H1 (cell line): Measurements from ENCODE around the gene RTN4RL1. TPM values are rescaled to one million over a fixed set of nuclear protein-coding genes. Genes with fewer than 3 reads are reported as not detected.

Source experiments
- CTCF ChIA-PET: fragments of 300-600 bp; sonication (Branson Sonifier 250); formaldehyde crosslinking; loops from one replicate; lab custom pipeline; 2021; ENCODE audit not compliant: partially characterized antibody; lab: Charles Lee
- POLR2A ChIA-PET: fragments of 300-600 bp; sonication (Branson Sonifier 250); formaldehyde crosslinking; loops from one replicate; lab custom pipeline; 2021; ENCODE audit warnings: inconsistent platforms; ENCODE audit not compliant: partially characterized antibody; lab: Charles Lee
- DNase-seq, 2 experiments: peaks; one replicate each; pipeline versions ENCODE4 v3.0.0 to v3.0.0-alpha.2; 2010 to 2022; ENCODE audit warnings: low spot score in 2 of 2, low read depth in 1 of 2, mixed read lengths in 1 of 2
- FAIRE-seq: peaks from 2 replicates; lab custom pipeline; 2011; peaks lifted over from hg19 to GRCh38; lab: Jason Lieb, UNC
- H2AFZ ChIP-seq: 2 replicates; pipeline ENCODE4 v1.8.1; 2012; ENCODE audit warnings: low read length, inconsistent platforms
- H2AK5ac ChIP-seq: 2 replicates; pipeline ENCODE4 v1.6.1; 2013; ENCODE audit warnings: low read depth, low read length
- H2BK120ac ChIP-seq: replicated peaks from 2 replicates; pipeline ENCODE3; 2013; ENCODE audit warnings: low read depth, low read length, inconsistent platforms
- H2BK12ac ChIP-seq: 2 replicates; pipeline ENCODE4 v1.6.1; 2013; ENCODE audit warnings: low read depth, low read length
- H2BK15ac ChIP-seq: 2 replicates; pipeline ENCODE4 v1.6.1; 2013; ENCODE audit warnings: low read length
- H2BK20ac ChIP-seq: 2 replicates; pipeline ENCODE4 v1.6.1; 2013; ENCODE audit warnings: low read length
- H2BK5ac ChIP-seq: 2 replicates; pipeline ENCODE4 v1.6.1; 2013; ENCODE audit warnings: low read depth, low read length
- H3K14ac ChIP-seq: 2 replicates; pipeline ENCODE4 v1.6.1; 2013; ENCODE audit warnings: inconsistent platforms; ENCODE audit not compliant: insufficient read length
- H3K18ac ChIP-seq: 2 replicates; pipeline ENCODE4 v1.6.1; 2013; ENCODE audit warnings: low read length; ENCODE audit errors: extremely low read depth
- H3K23ac ChIP-seq: 2 replicates; pipeline ENCODE4 v1.6.1; 2013; ENCODE audit warnings: inconsistent platforms; ENCODE audit not compliant: insufficient read length
- H3K23me2 ChIP-seq: 2 replicates; pipeline ENCODE4 v1.6.1; 2013; ENCODE audit warnings: low read depth, low read length
- H3K27ac ChIP-seq: 2 replicates; pipeline ENCODE4 v1.6.1; 2011; ENCODE audit warnings: low read depth, low read length, inconsistent platforms
- H3K27me3 ChIP-seq, 4 experiments: replicated peaks in 1 of 4; 1 replicate in 1 of 4; 2 replicates in 3 of 4; pipeline versions ENCODE4 v1.6.1 to v1.8.1; 2011 to 2013; ENCODE audit warnings: low read length in 3 of 4, mild to moderate bottlenecking in 3 of 4, inconsistent platforms in 2 of 4, mixed read lengths in 2 of 4, moderate library complexity in 1 of 4; ENCODE audit not compliant: control insufficient read depth in 3 of 4, insufficient read depth in 3 of 4; ENCODE audit errors: extremely low read depth in 1 of 4
- H3K36me3 ChIP-seq, 4 experiments: 2 replicates each; pipeline versions ENCODE4 v1.6.1 to v1.8.1; 2011 to 2013; ENCODE audit warnings: mild to moderate bottlenecking in 4 of 4, low read length in 3 of 4, moderate library complexity in 2 of 4, control low read depth in 1 of 4, inconsistent platforms in 1 of 4; ENCODE audit not compliant: insufficient read depth in 4 of 4, control insufficient read depth in 2 of 4
- H3K4ac ChIP-seq: replicated peaks from 2 replicates; pipeline ENCODE3; 2013; ENCODE audit warnings: low read length, low read depth, mixed read lengths, inconsistent platforms; ENCODE audit not compliant: insufficient read length
- H3K4me1 ChIP-seq, 4 experiments: replicated peaks in 1 of 4; 1 replicate in 1 of 4; 2 replicates in 3 of 4; pipeline versions ENCODE4 v1.6.1 to v1.8.1; 2011 to 2013; ENCODE audit warnings: low read length in 3 of 4, inconsistent platforms in 2 of 4, mixed read lengths in 1 of 4; ENCODE audit not compliant: insufficient read depth in 4 of 4, control insufficient read depth in 3 of 4
- H3K4me2 ChIP-seq, 2 experiments: 2 replicates each; pipeline versions ENCODE4 v1.6.1 to v1.8.1; 2011 to 2013; ENCODE audit warnings: low read depth in 2 of 2, low read length in 2 of 2, control low read depth in 1 of 2, inconsistent platforms in 1 of 2, mild to moderate bottlenecking in 1 of 2; ENCODE audit not compliant: insufficient read depth in 1 of 2
- H3K4me3 ChIP-seq, 4 experiments: fragments of 200-600, 300-600 bp in 1 of 4; sonication (generic), shearing (Covaris generic), sonication (Bioruptor Twin) in 1 of 4; 2 replicates each; pipeline versions ENCODE4 v1.5.1 to v1.8.1; 2011 to 2016; ENCODE audit warnings: low read length in 4 of 4, low read depth in 3 of 4, control low read depth in 2 of 4, inconsistent platforms in 2 of 4, mild to moderate bottlenecking in 2 of 4, mixed read lengths in 1 of 4, moderate library complexity in 1 of 4; ENCODE audit not compliant: insufficient read depth in 2 of 4; ENCODE audit errors: extremely low read depth in 1 of 4
- H3K56ac ChIP-seq: replicated peaks from 2 replicates; pipeline ENCODE3; 2013; ENCODE audit warnings: low read depth, mild to moderate bottlenecking, mixed read lengths, low read length, inconsistent platforms; ENCODE audit not compliant: insufficient read length
- H3K79me1 ChIP-seq: 2 replicates; pipeline ENCODE4 v1.6.1; 2013; ENCODE audit warnings: low read depth, low read length, control low read depth
- H3K79me2 ChIP-seq, 2 experiments: 2 replicates each; pipeline versions ENCODE4 v1.6.1 to v1.8.1; 2012 to 2013; ENCODE audit warnings: low read length in 2 of 2, mild to moderate bottlenecking in 2 of 2, inconsistent platforms in 1 of 2; ENCODE audit not compliant: insufficient read depth in 2 of 2, control insufficient read depth in 1 of 2
- H3K9ac ChIP-seq, 4 experiments: replicated peaks in 1 of 4; 1 replicate in 1 of 4; 2 replicates in 3 of 4; pipeline versions ENCODE4 v1.6.1 to v1.8.1; 2011 to 2013; ENCODE audit warnings: low read depth in 3 of 4, low read length in 3 of 4, control low read depth in 2 of 4, mild to moderate bottlenecking in 2 of 4, moderate library complexity in 2 of 4, inconsistent platforms in 1 of 4; ENCODE audit errors: extremely low read depth in 1 of 4
- H3K9me3 ChIP-seq, 2 experiments: 2 replicates each; pipeline versions ENCODE4 v1.6.1 to v1.8.1; 2012 to 2013; ENCODE audit warnings: mild to moderate bottlenecking in 2 of 2, moderate library complexity in 2 of 2, control low read depth in 1 of 2, inconsistent platforms in 1 of 2, low read depth in 1 of 2, low read length in 1 of 2, mixed read lengths in 1 of 2; ENCODE audit not compliant: insufficient read depth in 2 of 2
- H4K20me1 ChIP-seq, 2 experiments: replicated peaks in 1 of 2; 2 replicates each; pipeline versions ENCODE3 to v1.8.1; 2011 to 2013; ENCODE audit warnings: inconsistent platforms in 2 of 2, low read length in 2 of 2, mild to moderate bottlenecking in 1 of 2; ENCODE audit not compliant: insufficient read depth in 2 of 2, control insufficient read depth in 1 of 2
- H4K5ac ChIP-seq: 2 replicates; pipeline ENCODE4 v1.6.1; 2013; ENCODE audit warnings: low read length, low read depth, mixed read lengths, inconsistent platforms; ENCODE audit not compliant: insufficient read length
- H4K8ac ChIP-seq: 2 replicates; pipeline ENCODE4 v1.8.0; 2013; ENCODE audit warnings: mild to moderate bottlenecking, moderate library complexity, low read length, inconsistent platforms; ENCODE audit not compliant: insufficient read depth; ENCODE audit errors: extremely low read depth
- H4K91ac ChIP-seq: replicated peaks from 2 replicates; pipeline ENCODE3; 2013; ENCODE audit warnings: low read length, mixed read lengths, inconsistent platforms; ENCODE audit not compliant: insufficient read length
- EZH2 ChIP-seq: fragments of 200-600 bp; sonication (generic); IDR thresholded peaks from 2 replicates; pipeline ENCODE4 v1.7.1; 2012; ENCODE audit warnings: low read depth, mild to moderate bottlenecking, moderate library complexity, low read length, inconsistent platforms; ENCODE audit not compliant: severe bottlenecking
- KDM1A ChIP-seq: fragments of 200-600, 300-600 bp; sonication (generic); IDR thresholded peaks from 2 replicates; pipeline ENCODE4 v1.7.1; 2016; ENCODE audit warnings: mild to moderate bottlenecking, low read length, borderline replicate concordance
- NANOG ChIP-seq: IDR thresholded peaks from 2 replicates; pipeline ENCODE4 v1.6.1; 2011; ENCODE audit warnings: low read length, low read depth, mild to moderate bottlenecking, inconsistent platforms; ENCODE audit not compliant: insufficient read depth, poor library complexity, severe bottlenecking
- POLR2AphosphoS5 ChIP-seq: IDR thresholded peaks from 2 replicates; pipeline ENCODE4 v1.6.1; 2011; ENCODE audit warnings: low read depth, low read length
- RBBP5 ChIP-seq: IDR thresholded peaks from 2 replicates; pipeline ENCODE4 v1.7.1; 2012; ENCODE audit warnings: low read depth, mild to moderate bottlenecking, inconsistent platforms, low read length, moderate library complexity, borderline replicate concordance
- SIX5 ChIP-seq: IDR thresholded peaks from 2 replicates; pipeline ENCODE4 v1.6.1; 2011; ENCODE audit warnings: mild to moderate bottlenecking, low read depth, low read length
- TCF12 ChIP-seq: IDR thresholded peaks from 2 replicates; pipeline ENCODE4 v1.6.1; 2011; ENCODE audit warnings: low read depth, mild to moderate bottlenecking, low read length
- WGBS, 2 experiments: shearing (Covaris generic) in 1 of 2; methylation state at CpG; one replicate each; pipeline versions ENCODE4 v1.1.6 to v1.1.7; 2013 to 2015; ENCODE audit warnings: low lambda C conversion rate in 2 of 2, mixed read lengths in 2 of 2, inconsistent platforms in 1 of 2, low coverage in 1 of 2, missing lambda C conversion rate in 1 of 2; ENCODE audit not compliant: insufficient replicate concordance in 2 of 2, insufficient coverage in 1 of 2, insufficient read length in 1 of 2; ENCODE audit errors: extremely low coverage in 1 of 2, missing lambda C conversion rate in 1 of 2; 5-methylcytosine and 5-hydroxymethylcytosine counted together
- polyA plus RNA-seq, 7 experiments: library from polyadenylated mRNA; depleted of rRNA in 3 of 7; stranded (reverse) in 5 of 7; unstranded in 2 of 7; fragments of >200 nt in 5 of 7; fragments of 200-250 nt in 2 of 7; gene quantifications; 1 replicate in 5 of 7; 2 replicates in 1 of 7; 4 replicates in 1 of 7; pipeline versions ENCODE4 v1.2.1 to v1.2.3, GENCODE V29; 2011 to 2013; ENCODE audit warnings: missing spikeins in 2 of 7, mixed read lengths in 2 of 7
- total RNA-seq: library from RNA; stranded (reverse); fragmentation: NEBNext Ultra II Directional; extraction: Animal tissue kit (Norgen Biotek cat#: 25700); gene quantifications from 2 replicates; pipeline ENCODE4 v1.2.1, GENCODE V29; 2021
- TF ChIP-seq, protein P1 (sequence below): IDR thresholded peaks from 2 replicates; pipeline ENCODE4 v1.6.1; 2012; ENCODE audit warnings: low read length, inconsistent platforms

The RTN4RL1 gene
- total and polyA plus RNA-seq, 2 of the 8 experiments (the other 6 are each of a cell fraction or from before 2014, with no cell fraction given), result 0.09 TPM; not detected in 1

DNA sequence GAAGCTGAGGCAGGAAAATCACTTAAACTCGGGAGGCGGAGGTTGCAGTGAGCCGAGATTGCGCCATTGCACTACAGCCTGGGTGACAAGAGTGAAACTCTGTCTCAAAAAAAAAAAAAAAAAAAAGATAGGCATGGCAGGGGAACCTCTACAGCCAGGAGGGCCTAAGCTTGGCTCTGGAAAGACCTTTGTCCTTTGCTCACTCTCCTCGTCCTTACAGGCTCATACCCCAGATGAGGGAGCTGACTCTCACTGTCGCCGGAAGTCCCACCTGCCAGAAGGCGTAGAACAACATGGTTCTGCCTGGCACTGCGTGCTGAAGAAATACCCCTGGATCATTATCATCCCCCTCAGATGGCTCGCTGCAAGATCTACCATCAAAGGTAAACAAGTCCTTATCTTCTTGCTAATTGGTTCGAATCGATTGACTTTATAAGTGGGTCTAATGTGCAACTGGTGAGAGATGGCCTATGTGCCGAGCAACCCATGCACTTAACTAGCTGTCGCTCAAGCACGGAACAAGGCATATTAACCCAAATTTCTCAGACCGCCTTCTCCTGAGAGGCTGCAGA lies 29.7 kb downstream of the RTN4RL1 start:
- FAIRE-seq (no peak), DNase-seq (no peak)
- H2AFZ ChIP-seq, result no peak overlapping the region
- H2AK5ac ChIP-seq, result no peak overlapping the region
- no peak overlapping the region for H3K4me2 ChIP-seq
- H3K27ac ChIP-seq, result no peak overlapping the region
- H3K9me3 ChIP-seq, result no peaks in the 10 kb centered on the region
- no peaks in the 10 kb centered on the region for H4K20me1 ChIP-seq
- peak overlapping the region; percentile 75; the same call in 1 of the 2 replicates for H2BK12ac ChIP-seq
- H2BK15ac ChIP-seq, result peak overlapping the region; percentile 46; the same call in 1 of the 2 replicates
- H3K4me3 ChIP-seq, result no peak overlapping the region
- 88% methylated on average over 14 of the region's 16 CpGs; no CpG with 5 or more reads in 1 of the 2 experiments for WGBS, 2 experiments
- no peak overlapping the region for H3K14ac ChIP-seq
- no peaks in the 10 kb centered on the region for H3K79me1 ChIP-seq
- peaks cover 8 to 28% (median 20%) of the 10 kb centered on the region in 4 experiments for H3K27me3 ChIP-seq
- no peak overlapping the region for H2BK5ac ChIP-seq
- CTCF ChIA-PET, result interaction anchor here (1.2 to 1.7 kb wide), 2 partner anchors 87 to 249 kb away, joined by 3 to 6 read pairs; no protein-coding TSS in a partner anchor
- H3K18ac ChIP-seq, result no peak overlapping the region; the same call in none of the 2 replicates
- H3K36me3 ChIP-seq, result no peaks in the 10 kb centered on the region
- no peak overlapping the region for H3K4ac ChIP-seq
- peaks cover 4% of the 10 kb centered on the region; the same call in 1 of the 2 replicates for H3K23me2 ChIP-seq
- H4K5ac ChIP-seq, result no peak overlapping the region
- H3K4me1 ChIP-seq, result peaks cover 0 to 21% (median 12%) of the 10 kb centered on the region in 4 experiments; a peak in 6 of 7 replicates
- POLR2A ChIA-PET, result no interaction called here
- H3K9ac ChIP-seq, result no peak overlapping the region
- H4K8ac ChIP-seq, result no peak overlapping the region
- no peak overlapping the region for H3K23ac ChIP-seq
- H2BK120ac ChIP-seq, result no peak overlapping the region
- no peak overlapping the region for H4K91ac ChIP-seq
- no peak overlapping the region for H2BK20ac ChIP-seq
- no peak overlapping the region for H3K56ac ChIP-seq
- no peaks in the 10 kb centered on the region for H3K79me2 ChIP-seq
- no peak for TF ChIP-seq KDM1A
- no peak for TF ChIP-seq TCF12
- TF ChIP-seq RBBP5, result no peak
- no peak for TF ChIP-seq POLR2AphosphoS5
- TF ChIP-seq EZH2, result no peak
- TF ChIP-seq, protein P1, sequence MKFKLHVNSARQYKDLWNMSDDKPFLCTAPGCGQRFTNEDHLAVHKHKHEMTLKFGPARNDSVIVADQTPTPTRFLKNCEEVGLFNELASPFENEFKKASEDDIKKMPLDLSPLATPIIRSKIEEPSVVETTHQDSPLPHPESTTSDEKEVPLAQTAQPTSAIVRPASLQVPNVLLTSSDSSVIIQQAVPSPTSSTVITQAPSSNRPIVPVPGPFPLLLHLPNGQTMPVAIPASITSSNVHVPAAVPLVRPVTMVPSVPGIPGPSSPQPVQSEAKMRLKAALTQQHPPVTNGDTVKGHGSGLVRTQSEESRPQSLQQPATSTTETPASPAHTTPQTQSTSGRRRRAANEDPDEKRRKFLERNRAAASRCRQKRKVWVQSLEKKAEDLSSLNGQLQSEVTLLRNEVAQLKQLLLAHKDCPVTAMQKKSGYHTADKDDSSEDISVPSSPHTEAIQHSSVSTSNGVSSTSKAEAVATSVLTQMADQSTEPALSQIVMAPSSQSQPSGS, result no peak
- TF ChIP-seq SIX5, result no peak
- no peak for TF ChIP-seq NANOG
